Keratinocyte (primary cell): ENCODE data around the gene KCNA4. TPM values are rescaled to one million over a fixed set of nuclear protein-coding genes. Genes with fewer than 3 reads are reported as not detected.

Experiments used
- DNase-seq: peaks from one replicate; pipeline ENCODE4 v3.0.0-alpha.2; 2011; ENCODE audit warnings: low read depth, missing footprints, low spot score
- FAIRE-seq: peaks from 2 replicates; lab custom pipeline; 2011; peaks lifted over from hg19 to GRCh38; lab: Jason Lieb, UNC
- H2AFZ ChIP-seq: 2 replicates; pipeline ENCODE4 v1.6.0; 2012; ENCODE audit warnings: low read length, control low read depth, inconsistent platforms; ENCODE audit not compliant: control insufficient read depth
- H3K27ac ChIP-seq: 2 replicates; pipeline ENCODE4 v1.5.1; 2011; ENCODE audit warnings: low read length; ENCODE audit not compliant: control insufficient read depth, insufficient read depth
- H3K27me3 ChIP-seq: 3 replicates; pipeline ENCODE4 v1.6.0; 2011; ENCODE audit warnings: low read length; ENCODE audit not compliant: control insufficient read depth, insufficient read depth; ENCODE audit errors: extremely low read depth
- H3K36me3 ChIP-seq, 2 experiments: 2 replicates in 1 of 2; 3 replicates in 1 of 2; pipeline ENCODE4 v1.5.1; 2011; ENCODE audit warnings: low read length in 2 of 2, mild to moderate bottlenecking in 1 of 2; ENCODE audit not compliant: control insufficient read depth in 2 of 2, insufficient read depth in 2 of 2; ENCODE audit errors: extremely low read depth in 1 of 2
- H3K4me1 ChIP-seq: 3 replicates; pipeline ENCODE4 v1.5.1; 2011; ENCODE audit warnings: low read length; ENCODE audit not compliant: control insufficient read depth, insufficient read depth; ENCODE audit errors: extremely low read depth
- H3K4me2 ChIP-seq: 3 replicates; pipeline ENCODE4 v1.6.0; 2011; ENCODE audit warnings: low read depth, low read length; ENCODE audit not compliant: control insufficient read depth, insufficient read depth; ENCODE audit errors: extremely low read depth
- H3K4me3 ChIP-seq, 3 experiments: fragments of 200-600 bp in 1 of 3; sonication (generic) in 1 of 3; 2 replicates in 2 of 3; 3 replicates in 1 of 3; pipeline ENCODE4 v1.5.1; 2011 to 2016; ENCODE audit warnings: low read length in 3 of 3, mild to moderate bottlenecking in 3 of 3, control low read depth in 2 of 3, inconsistent platforms in 1 of 3, low read depth in 1 of 3, mixed read lengths in 1 of 3, mixed run types in 1 of 3, moderate library complexity in 1 of 3; ENCODE audit not compliant: control insufficient read depth in 2 of 3, insufficient read depth in 2 of 3; ENCODE audit errors: extremely low read depth in 1 of 3
- H3K79me2 ChIP-seq: 2 replicates; pipeline ENCODE4 v1.6.0; 2012; ENCODE audit warnings: low read length; ENCODE audit not compliant: control insufficient read depth, insufficient read depth
- H3K9ac ChIP-seq: 3 replicates; pipeline ENCODE4 v1.6.0; 2011; ENCODE audit warnings: low read length; ENCODE audit not compliant: control insufficient read depth, insufficient read depth; ENCODE audit errors: extremely low read depth
- H3K9me1 ChIP-seq: 3 replicates; pipeline ENCODE4 v1.6.0; 2011; ENCODE audit warnings: low read length; ENCODE audit not compliant: control insufficient read depth, insufficient read depth; ENCODE audit errors: extremely low read depth
- H3K9me3 ChIP-seq: 2 replicates; pipeline ENCODE4 v1.5.1; 2012; ENCODE audit warnings: low read depth, low read length; ENCODE audit not compliant: control insufficient read depth
- H4K20me1 ChIP-seq: 3 replicates; pipeline ENCODE4 v1.6.0; 2011; ENCODE audit warnings: low read length; ENCODE audit not compliant: control insufficient read depth, insufficient read depth; ENCODE audit errors: extremely low read depth
- CTCF ChIP-seq, 3 experiments: IDR thresholded peaks in 1 of 3; conservative IDR thresholded peaks in 1 of 3; optimal IDR thresholded peaks in 1 of 3; 2 replicates in 2 of 3; 3 replicates in 1 of 3; pipeline versions ENCODE3 to v1.5.1; 2011; ENCODE audit warnings: low read length in 3 of 3, mild to moderate bottlenecking in 3 of 3, moderate library complexity in 2 of 3, control low read depth in 1 of 3, inconsistent platforms in 1 of 3; ENCODE audit not compliant: insufficient read depth in 2 of 3; ENCODE audit errors: extremely low read depth in 1 of 3
- EZH2 ChIP-seq: IDR thresholded peaks from one replicate; pipeline ENCODE4 v1.6.1; 2012; ENCODE audit warnings: inconsistent platforms, mild to moderate bottlenecking, low read length, moderate library complexity
- dilution Hi-C: fragments of 300-500 bp; cut with MboI; formaldehyde crosslinking; loops from one replicate; pipeline ENCODE4 v1.7.0; 2020; ENCODE audit warnings: low sequenced_read_pairs; ENCODE audit not compliant: extremely low pct_ligation_motif_present
- polyA plus RNA-seq, 5 experiments: library from polyadenylated mRNA; depleted of rRNA in 3 of 5; stranded (reverse) in 3 of 5; stranded (forward) in 1 of 5; unstranded in 1 of 5; fragments of >200 nt; gene quantifications; 1 replicate in 1 of 5; 2 replicates in 3 of 5; 3 replicates in 1 of 5; pipeline versions ENCODE4 v1.2.1 to v1.2.3, GENCODE V29; 2011 to 2012; ENCODE audit warnings: missing spikeins in 2 of 5, low read depth in 1 of 5, low replicate concordance in 1 of 5

The KCNA4 gene
- polyA plus RNA-seq, 1 donor (not counting 4 experiments of a cell fraction or from before 2014, with no cell fraction given) = not detected

- DNase-seq (no peak), FAIRE-seq (no peak)
- dilution Hi-C loops = no loop called here
- H3K4me2 ChIP-seq = no peak overlapping the region
- no peaks in the 10 kb centered on the region for H3K9me3 ChIP-seq
- no peaks in the 10 kb centered on the region for H3K27me3 ChIP-seq
- H4K20me1 ChIP-seq = no peaks in the 10 kb centered on the region
- H2AFZ ChIP-seq = no peak overlapping the region
- no peaks in the 10 kb centered on the region for H3K36me3 ChIP-seq
- no peaks in the 10 kb centered on the region for H3K4me1 ChIP-seq
- no peak overlapping the region for H3K4me3 ChIP-seq
- no peaks in the 10 kb centered on the region for H3K9me1 ChIP-seq
- H3K79me2 ChIP-seq = no peaks in the 10 kb centered on the region
- TF ChIP-seq CTCF (optimal IDR thresholded peaks at IDR 0.05 in 1 of 3, IDR thresholded peaks at IDR 0.05 in 1 of 3, conservative IDR thresholded peaks at IDR 0.05 in 1 of 3; ENCODE audit: extremely low read depth in 1 of 3, insufficient read depth in 2 of 3, low read length in 3 of 3) = no peak
- TF ChIP-seq EZH2 = no peak
- no peak overlapping the region for H3K9ac ChIP-seq
- no peak overlapping the region for H3K27ac ChIP-seq
These were observed 53.0 kb downstream of the KCNA4 start for GRCh38 chr11:29963796-29964195.

GRCh38 chr11:29963036-29963435 is 53.8 kb downstream of the KCNA4 start:
- H3K9me1 ChIP-seq = no peaks in the 10 kb centered on the region
- H3K27ac ChIP-seq = no peak overlapping the region
- H4K20me1 ChIP-seq = no peaks in the 10 kb centered on the region
- H3K9ac ChIP-seq = no peak overlapping the region
- no peaks in the 10 kb centered on the region for H3K9me3 ChIP-seq
- H3K4me2 ChIP-seq = no peak overlapping the region
- no peaks in the 10 kb centered on the region for H3K4me1 ChIP-seq
- no peak overlapping the region for H3K4me3 ChIP-seq
- dilution Hi-C loops = no loop called here
- no peak for TF ChIP-seq CTCF (optimal IDR thresholded peaks at IDR 0.05 in 1 of 3, IDR thresholded peaks at IDR 0.05 in 1 of 3, conservative IDR thresholded peaks at IDR 0.05 in 1 of 3; ENCODE audit: extremely low read depth in 1 of 3, insufficient read depth in 2 of 3, low read length in 3 of 3)
- no peak for FAIRE-seq
- no peak overlapping the region for H2AFZ ChIP-seq
- no peaks in the 10 kb centered on the region for H3K79me2 ChIP-seq
- no peaks in the 10 kb centered on the region for H3K36me3 ChIP-seq
- no peaks in the 10 kb centered on the region for H3K27me3 ChIP-seq
- DNase-seq = no peak
